HCT116 (cell line): Measurements from ENCODE around the gene TDRD10.

Experiments used
- EZH2 ChIP-seq: fragments of 200-600 bp; sonication (generic); IDR thresholded peaks from 2 replicates; pipeline ENCODE4 v1.6.1; 2017; ENCODE audit warnings: antibody characterized with exemption, mixed run types
- JUND ChIP-seq: IDR thresholded peaks from 2 replicates; pipeline ENCODE4 v1.6.1; 2012
- POLR2A ChIP-seq: IDR thresholded peaks from 2 replicates; pipeline ENCODE4 v1.7.0; 2011; ENCODE audit warnings: borderline replicate concordance; ENCODE audit not compliant: insufficient read depth, insufficient read length; ENCODE audit errors: extremely low read depth
- RAD21 ChIP-seq: IDR thresholded peaks from 2 replicates; pipeline ENCODE4 v1.6.1; 2012; ENCODE audit warnings: low read depth, mild to moderate bottlenecking
- SP1 ChIP-seq: IDR thresholded peaks from 2 replicates; pipeline ENCODE4 v1.6.1; 2012; ENCODE audit warnings: low read depth
- ZNF274 ChIP-seq: fragments of 200-500 bp; sonication (Bioruptor generic); IDR thresholded peaks from 2 replicates; pipeline ENCODE4 v1.6.1; 2014; ENCODE audit warnings: mild to moderate bottlenecking, low read depth, low read length, inconsistent platforms
- TF ChIP-seq, protein P1 (sequence below), 3 experiments: fragments of 200-600 bp in 1 of 3; sonication (generic) in 1 of 3; IDR thresholded peaks in 2 of 3; conservative IDR thresholded peaks in 1 of 3; 2 replicates each; pipeline ENCODE4 v1.5.1; 2012 to 2017; ENCODE audit warnings: low read depth in 2 of 3, low read length in 2 of 3, antibody characterized with exemption in 1 of 3, borderline replicate concordance in 1 of 3, control low read depth in 1 of 3, mild to moderate bottlenecking in 1 of 3, mixed read lengths in 1 of 3, mixed run types in 1 of 3, moderate library complexity in 1 of 3; ENCODE audit not compliant: insufficient read depth in 1 of 3
- TF ChIP-seq, protein P2 (sequence below): IDR thresholded peaks from 2 replicates; pipeline ENCODE4 v1.6.1; 2012

DNA sequence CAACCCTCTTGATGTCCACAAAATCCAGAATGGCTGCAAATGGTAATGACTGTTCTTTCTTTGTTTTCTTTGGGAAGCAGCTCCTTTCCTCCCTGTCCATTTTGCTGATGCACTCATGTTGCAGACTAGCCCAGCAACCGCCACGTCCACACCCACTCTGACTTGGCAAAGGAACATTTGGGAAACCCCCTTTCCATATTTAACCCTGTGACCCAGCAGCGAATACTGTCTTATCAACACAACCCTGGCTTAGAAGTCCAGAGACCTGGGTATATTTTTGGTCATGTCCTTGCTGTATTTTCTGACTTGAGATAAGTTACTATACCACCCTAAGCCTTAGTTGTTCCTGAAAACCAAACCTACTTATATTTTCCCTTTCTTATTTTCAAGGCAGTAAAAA is 18.3 kb downstream of the TDRD10 start:
- no peak for TF ChIP-seq EZH2
- TF ChIP-seq JUND = no peak
- no peak for TF ChIP-seq SP1
- TF ChIP-seq, protein P1, sequence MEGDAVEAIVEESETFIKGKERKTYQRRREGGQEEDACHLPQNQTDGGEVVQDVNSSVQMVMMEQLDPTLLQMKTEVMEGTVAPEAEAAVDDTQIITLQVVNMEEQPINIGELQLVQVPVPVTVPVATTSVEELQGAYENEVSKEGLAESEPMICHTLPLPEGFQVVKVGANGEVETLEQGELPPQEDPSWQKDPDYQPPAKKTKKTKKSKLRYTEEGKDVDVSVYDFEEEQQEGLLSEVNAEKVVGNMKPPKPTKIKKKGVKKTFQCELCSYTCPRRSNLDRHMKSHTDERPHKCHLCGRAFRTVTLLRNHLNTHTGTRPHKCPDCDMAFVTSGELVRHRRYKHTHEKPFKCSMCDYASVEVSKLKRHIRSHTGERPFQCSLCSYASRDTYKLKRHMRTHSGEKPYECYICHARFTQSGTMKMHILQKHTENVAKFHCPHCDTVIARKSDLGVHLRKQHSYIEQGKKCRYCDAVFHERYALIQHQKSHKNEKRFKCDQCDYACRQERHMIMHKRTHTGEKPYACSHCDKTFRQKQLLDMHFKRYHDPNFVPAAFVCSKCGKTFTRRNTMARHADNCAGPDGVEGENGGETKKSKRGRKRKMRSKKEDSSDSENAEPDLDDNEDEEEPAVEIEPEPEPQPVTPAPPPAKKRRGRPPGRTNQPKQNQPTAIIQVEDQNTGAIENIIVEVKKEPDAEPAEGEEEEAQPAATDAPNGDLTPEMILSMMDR (IDR thresholded peaks at IDR 0.05 in 2 of 3, conservative IDR thresholded peaks at IDR 0.05 in 1 of 3; ENCODE audit: borderline replicate concordance in 1 of 3, insufficient read depth in 1 of 3, low read depth in 2 of 3, low read length in 2 of 3) = no peak
- no peak for TF ChIP-seq POLR2A
- no peak for TF ChIP-seq RAD21
- TF ChIP-seq ZNF274 = no peak
- TF ChIP-seq, protein P2, sequence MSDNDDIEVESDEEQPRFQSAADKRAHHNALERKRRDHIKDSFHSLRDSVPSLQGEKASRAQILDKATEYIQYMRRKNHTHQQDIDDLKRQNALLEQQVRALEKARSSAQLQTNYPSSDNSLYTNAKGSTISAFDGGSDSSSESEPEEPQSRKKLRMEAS = no peak
